GM03348 (cell line): ENCODE data around the gene MICA.
"Not testable (repeated sequence)": the region's sequence is repeated elsewhere in the genome, so short reads cannot be mapped to it uniquely, and the experiment has no call there.

ENCODE experiments used
- DNase-seq: peaks from one replicate; pipeline ENCODE4 v3.0.0; 2012; ENCODE audit warnings: low spot score

MICA gene

DNA sequence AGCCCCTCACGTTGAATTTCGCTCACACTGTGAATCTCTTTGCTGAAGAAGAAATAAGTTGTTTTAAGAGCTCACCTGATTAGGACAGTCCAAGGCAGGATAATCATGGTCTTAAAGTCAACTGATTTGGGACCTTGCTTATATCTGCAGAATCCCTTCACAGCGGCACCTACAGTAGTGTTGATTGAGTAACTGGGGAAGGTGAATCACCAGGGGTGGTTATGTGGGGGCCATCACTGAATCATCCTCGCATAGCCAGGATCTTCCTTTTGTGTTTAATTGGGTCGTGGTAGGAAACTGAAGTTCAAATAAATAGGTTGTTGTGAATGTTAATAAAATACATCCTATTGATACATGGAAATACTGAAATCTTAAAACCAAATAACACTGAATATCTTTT, 20.2 kb upstream of the MICA start:
- DNase-seq = peak; percentile 46

DNA sequence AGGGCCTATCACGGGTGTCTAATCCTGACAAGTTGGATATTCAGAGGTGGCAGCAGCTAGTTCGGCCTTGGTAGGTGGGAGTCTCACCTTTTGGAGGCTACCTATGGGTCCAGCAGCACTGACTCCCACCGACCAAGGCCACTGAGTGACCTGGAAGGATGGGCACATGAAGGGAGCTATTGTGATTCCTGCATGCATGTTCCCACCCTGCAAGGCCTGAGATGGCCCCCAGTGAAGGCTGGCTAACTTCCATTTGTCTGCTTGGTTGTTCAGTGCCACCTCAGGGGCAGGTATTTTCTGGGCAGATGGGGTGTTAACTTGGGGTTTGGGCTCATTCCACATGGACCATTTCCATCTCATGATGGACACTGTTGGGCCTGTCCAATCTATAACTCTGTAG, 18.4 kb upstream of the MICA start:
- DNase-seq = no peak

DNA sequence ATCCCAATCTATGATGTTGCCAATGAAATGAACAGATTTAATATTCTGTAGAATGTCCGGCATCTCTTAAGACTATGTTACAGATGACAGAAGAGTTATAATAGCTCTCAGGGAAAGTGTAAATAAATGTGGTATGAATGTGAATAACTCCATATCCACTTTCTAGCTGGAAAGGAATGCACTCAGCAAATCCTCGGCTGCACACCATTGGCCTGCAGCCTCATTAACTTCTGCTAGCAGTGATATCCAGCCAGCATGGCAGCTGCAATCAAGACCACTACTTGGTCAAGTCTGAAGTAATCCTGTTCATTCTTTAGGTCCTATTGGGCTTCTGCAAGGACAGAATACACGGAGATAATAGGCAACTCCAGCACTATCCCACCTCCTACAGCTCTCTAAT, 17.3 kb upstream of the MICA start:
- no peak for DNase-seq

DNA sequence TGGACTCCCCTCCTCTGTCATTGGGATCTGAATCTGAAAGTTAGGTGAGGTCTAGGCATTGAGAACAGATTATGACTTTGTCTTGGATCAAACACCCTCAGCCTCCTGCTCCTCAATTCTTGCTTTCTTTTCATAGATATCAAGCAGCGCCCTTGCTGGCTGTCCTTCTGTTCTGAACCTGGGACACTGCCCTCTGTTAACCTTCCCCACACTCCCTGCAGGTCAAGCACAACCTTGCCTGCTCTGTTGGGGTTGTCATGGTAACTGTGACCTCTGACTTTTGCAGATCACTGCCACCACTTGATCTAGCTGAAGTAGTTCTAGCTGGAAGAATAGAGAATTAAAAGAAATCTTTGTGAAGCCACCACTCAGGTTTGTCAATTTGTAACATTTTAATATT, 16.4 kb upstream of the MICA start:
- no peak for DNase-seq

DNA sequence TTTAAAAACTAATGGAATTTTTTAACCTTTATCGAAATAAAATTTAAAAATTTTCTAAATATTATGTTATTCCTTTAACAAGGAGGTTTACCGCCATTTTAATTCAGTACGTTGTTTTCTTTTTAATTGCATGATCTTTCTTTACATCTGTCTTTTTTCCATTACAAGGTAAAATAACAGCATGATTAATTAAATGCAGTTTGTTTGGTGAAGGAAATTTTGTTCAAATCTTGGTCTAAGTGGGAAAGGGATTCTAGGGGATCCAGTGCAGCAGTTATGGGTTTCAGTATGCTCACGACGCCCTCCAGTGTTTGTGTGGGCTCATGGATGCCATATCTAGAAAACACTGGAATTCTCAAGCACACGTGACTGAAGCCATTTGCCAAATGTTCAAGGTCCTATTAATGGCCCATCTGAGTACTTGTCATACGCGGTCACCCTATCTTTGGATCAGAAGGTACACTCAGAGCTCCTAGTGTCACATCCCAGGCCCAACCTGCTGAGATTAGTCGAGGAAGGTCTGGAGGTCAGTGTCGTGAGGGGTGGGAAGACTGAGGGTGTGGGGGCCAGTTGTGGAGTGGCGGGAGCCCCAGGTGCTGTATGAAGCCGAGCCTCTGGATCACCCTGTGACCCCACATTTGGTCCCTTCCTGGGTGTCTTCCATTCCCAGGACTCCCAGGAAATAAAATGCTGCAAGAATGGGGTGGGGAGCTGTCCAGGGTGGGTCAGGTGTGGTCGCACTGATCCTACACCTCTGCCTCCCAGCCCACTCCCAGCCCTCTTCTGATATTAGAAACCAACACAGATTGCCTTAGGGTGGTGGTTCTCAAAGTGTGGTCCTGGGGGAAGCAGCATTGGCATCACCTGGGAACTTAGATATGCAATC, 14.2 kb upstream of the MICA start:
- not testable (repeated sequence) for DNase-seq

DNA sequence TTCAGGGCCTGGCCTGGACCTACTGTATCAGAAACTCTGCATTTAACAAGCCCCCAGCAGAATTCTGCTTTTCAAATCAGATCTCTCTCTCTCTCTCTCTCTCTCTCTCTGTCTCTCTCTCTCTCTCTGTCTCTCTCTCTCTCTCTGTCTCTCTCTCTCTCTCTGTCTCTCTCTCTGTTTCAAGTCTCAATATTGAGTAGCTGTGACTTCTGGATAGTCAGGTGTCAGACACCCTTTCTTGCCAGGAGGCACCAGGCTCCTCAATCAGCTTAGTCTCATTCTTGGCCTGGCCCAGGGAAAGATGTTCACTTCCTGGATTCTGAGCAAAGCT, 13.6 kb upstream of the MICA start:
- not testable (repeated sequence) for DNase-seq

DNA sequence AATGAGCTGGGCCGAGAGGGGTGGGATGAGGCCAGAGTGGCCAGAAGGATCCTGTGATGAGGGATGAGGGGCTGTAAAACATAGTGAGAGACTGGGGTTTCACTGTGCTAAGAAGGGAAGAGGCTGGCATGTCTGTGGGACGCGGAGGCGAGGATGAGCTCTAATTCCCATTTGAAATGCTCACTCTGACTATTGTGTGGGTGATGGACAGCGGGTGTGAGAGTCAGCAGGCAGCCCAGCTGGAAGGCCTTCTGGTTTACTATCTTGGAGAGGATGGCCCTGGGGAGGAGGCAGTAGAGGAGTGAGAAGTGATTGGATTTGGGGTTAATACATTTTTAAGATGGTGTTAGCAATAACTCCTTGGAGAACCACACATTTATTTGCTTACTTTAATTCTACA, 9.5 kb upstream of the MICA start:
- no peak for DNase-seq

DNA sequence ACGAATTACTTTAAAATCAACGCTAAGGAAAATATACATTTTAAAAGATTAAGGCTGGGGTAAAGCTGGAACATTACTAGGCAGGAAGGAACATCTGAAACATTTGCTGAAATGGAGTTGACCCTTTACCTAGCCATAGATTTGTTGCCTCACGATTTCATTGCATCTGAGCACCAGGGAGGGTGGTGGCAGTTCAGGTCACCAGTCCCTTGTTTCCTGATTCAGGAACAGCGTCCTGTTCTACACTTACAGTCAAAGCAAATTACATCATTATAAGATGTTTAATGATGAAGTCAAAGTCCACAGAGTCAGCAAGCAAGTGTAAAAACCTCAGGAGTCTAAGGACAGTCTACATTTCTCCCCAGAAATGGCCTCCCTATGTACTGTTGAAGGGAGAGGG, 9.0 kb upstream of the MICA start:
- no peak for DNase-seq

DNA sequence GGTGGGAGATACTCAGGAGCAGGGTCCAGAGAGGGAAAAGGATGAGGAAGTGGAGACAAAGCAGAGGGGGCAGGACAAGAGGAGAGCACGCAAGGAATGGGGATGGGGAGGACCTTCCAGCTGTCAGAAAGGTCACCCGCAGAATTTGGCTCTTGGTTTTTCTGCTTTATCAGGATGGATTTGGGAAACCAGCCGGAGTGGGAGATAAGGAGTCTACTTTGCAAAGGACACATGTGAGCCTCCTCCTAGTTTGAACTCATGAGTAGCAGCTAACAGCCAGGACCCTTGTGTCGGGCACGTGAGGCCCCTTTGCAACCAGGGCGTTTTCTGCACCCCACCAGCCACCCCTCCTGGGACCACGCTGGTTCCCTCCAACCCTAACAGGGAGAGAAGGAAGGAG, 7.6 kb upstream of the MICA start:
- DNase-seq = no peak

DNA sequence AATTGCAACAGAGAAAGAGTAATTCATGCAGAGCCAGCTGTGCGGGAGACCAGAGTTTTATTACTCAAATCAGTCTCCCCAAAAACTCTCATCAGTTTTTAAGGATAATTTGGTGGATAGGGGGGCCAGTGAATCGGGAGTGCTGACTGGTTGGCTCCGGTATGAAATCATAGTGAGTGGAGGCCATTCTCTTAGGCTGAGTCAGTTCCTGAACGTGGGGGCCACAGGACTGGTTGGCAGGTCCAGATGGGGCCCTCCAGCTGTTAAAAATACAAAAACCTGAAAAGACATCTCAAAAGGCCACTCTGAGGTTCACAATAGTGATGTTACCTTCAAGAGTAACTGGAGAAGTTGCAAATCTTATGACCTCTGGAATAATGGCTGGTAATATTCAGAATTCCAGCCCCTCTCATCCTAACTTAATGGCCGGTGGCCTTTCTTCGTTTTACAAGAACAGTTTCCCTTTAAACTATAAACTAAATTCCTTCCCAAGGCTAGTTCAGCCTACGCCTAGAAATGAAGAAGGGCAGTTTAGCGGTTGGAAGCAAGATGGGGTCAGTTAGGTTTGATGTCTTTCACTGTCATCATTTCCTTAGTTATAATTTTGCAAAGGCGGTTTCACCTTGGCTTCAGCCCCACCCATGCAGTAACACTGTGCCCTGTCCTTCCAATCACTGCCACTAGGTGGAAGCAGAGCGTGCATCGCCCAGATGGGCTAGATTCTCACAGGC, 6.8 kb upstream of the MICA start:
- peak; percentile 70 for DNase-seq

DNA sequence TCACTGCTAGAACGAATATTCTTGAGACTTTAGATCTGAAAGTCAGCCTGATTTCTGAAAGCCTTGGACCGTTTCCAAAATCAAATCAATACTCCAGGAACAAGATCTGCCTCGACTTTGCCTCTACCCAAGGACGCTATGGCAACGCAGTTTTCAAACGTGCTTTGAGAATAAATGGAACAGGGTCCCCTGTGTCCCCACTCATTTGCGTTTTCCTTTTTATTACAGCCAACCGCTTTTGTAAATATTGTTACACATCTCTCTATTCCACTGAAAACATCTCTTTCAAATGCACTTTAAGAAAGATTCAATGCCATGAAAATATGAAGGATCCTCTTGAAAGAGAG, 6.3 kb upstream of the MICA start:
- not testable (repeated sequence) for DNase-seq

DNA sequence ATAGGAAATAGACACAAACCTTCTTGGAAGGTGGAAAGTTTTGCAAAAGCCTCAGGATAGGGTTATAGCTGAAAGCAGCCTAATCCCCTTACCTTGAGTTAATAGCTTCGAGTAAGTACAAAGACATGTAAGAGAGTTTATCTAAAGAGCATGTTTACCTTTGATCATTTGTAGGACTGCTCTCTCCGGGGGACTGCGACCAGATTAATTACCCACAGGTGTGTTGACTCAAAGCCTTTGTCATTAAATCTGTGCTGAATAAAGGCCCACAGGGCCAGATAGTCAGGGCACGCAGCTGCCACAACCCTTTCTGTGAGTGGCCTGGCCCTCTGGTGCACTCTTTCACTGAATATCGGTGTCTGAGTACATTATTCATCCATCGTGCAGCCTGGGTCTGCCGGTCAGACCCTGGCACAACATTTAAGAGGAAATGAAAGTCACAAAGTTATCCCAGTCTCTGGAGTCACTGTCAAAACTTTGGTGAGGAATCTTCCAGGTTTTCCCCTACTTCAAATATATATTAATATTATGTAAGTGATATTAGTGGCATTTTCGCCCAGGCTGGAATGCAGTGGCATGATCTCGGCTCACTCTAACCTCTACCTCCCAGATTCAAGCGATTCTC, 5.4 kb upstream of the MICA start:
- no peak for DNase-seq

DNA sequence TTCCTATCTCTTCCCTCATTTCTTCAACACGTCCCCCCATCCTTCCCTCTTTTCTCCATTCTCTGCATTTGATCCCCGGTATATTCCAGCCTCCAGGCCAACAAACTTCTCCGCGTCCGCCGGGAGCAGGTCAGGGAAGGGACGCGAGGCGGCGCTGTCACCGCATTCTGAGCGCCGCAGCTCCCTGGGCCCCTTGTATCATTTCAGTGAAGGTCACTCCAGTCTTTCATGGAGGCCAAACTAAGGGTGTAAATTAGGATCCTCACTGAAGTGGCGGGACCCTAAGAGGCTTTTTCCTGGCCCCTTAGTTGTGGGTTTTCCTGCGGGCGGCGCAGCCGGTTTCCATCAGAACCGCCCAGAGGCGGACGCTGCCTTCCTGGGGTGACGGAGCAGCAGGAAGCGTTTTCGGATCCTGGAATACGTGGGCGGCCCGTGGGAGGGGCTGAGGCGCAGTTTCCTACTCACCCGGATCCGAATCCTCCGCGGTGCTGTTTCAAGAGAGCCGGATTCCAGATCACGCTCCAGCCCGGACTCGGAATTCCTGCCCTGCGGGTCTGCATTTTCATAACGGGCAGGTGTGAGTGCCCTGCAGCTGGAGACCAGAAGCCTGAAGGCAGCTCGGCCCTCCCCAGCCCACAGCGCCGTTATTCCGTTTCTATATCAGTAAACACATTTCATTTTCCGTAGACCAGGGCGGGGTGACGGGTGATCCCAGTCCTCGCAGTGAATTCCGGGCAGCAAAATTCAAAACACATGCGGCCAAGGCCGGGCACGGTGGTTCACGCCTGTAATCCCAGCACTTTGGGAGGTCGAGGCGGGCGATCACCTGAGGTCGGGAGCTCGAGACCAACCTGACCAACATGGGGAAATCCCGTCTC, 3.6 kb upstream of the MICA start:
- DNase-seq = peak; percentile 84

DNA sequence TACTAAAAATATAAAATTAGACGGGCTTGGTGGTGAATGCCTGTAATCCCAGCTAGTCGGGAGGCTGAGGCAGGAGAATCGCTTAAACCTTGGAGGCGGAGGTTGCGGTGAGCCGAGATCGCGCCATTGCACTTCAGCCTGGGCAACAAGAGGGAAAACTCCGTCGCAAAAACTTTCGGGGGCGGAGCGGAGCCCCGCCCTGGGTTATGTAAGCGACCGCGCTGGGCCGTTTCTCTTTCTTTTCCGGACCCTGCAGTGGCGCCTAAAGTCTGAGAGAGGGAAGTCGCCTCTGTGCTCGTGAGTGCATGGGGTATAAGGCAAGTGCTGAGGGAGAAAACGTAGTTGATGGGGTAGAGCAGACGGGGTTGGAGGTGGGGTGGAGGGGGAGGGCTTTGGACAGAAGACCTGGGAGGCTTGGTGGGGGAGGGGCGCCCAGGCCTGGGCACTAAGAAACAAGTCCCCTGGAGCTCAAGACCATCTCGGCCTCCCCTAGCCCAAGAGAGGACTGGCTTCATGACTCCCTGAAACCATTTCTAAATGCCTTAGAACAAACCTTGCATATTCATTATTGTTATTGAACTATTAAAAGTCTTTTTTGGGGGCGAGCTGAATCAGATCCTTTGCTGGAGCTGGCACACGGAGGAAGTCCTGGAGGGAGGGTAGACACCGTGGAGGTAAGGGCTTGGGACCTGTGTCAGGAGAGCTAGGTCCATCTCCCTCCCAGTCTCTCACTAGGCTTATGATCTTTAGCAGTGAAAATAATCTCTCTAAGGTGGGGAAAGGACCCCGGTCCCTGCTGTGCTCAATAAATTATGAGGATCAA, 2.7 kb upstream of the MICA start:
- peak; percentile 63 for DNase-seq

DNA sequence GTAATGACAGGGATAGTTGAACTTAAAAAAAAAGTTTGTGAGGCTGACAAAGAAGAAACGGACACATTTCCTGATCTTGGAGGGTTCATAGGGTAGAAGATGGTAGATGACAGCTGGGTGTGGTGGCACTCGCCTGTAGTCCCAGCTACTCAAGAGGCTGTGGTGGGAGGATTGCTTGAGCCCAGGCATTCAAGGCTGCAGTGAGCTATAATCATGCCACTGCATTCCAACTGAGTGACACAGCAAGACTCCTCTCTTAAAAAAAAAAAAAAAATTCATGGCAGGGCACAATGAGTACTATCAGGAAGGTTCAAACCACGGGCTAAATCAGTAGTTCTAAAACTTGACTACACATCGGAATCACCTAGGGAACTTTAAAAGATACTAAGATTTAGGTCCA, 2.0 kb upstream of the MICA start:
- DNase-seq = no peak

DNA sequence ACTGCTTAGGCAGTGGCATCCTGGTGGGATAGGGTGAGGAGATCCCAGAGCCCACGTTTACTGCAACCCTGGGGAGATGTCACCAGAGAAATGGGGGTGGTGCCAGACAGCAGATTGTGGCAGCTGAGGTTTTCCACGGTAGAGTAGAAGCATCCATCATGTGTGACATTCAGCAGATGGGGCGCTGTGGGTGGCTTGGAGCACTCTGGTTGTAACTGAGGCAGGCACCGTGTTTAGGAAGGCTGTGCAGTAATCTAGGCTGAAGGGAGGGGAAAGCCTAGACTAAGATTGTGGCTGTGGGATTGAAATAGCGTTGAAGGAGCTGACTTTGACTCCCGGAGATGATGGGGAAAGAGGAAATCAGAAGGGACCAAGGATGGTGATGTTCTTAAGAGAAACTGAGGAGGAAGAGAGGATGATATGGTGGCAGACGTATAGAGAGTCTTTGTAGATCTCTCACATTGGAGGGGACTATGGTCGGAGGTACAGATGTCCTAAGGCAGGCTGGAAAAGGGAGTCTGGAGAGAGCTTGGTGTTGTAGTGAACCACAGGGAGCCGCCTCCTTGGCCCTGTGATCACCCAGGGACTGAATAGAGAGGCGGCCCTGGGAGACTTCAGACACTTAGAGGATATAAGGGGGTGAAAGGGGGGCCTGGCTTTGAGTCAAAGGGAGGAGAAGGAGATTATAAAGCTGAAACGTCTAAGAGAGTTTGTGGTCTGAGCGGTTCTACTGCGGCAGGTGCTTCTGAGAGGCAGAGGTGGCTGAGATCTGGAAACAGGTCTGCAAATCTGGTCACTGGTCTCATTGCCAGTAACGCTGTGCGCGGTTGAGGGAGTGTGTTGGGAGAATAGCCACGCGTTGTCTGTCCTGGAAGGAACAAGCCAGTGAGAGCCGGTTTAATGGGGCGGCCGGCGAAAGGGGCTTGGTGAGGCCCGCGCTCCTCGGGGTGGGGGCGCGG, 792 bp upstream of the MICA start:
- peak; percentile 13 for DNase-seq

DNA sequence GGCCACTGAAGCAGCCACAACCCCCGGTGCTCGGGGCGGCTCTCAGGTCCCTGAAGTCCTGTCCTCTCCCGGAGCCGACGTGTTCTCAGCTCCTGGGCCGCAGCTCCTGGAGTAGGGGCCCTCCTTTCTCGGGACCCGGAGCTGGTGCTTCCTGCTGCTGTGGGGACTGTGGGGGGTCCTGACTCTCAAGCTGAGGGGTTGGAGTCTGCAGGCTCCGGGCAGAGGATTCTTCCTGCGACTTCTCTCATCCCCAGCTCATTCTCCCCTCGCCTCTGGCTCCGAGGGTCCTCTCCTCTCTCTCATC, 618 bp downstream of the MICA start:
- DNase-seq = not testable (repeated sequence)

DNA sequence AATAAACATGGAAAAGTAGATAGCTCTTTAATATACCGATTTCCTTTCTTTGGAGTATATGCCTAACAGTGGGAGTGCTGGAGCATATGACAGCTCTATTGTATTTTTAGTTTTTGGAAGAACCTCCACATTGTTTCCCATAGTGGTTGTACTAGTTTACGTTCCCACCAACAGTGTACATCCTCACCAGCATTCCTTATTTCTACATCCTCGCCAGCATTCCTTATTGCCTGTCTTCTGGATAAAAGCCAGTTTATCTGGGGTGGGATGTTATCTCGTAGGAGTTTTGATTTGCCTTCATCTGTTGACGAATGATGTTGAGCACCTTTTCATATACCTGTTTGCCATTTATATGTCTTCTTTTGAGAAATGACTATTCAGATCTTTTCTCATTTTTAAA, 2.6 kb downstream of the MICA start:
- DNase-seq = no peak

DNA sequence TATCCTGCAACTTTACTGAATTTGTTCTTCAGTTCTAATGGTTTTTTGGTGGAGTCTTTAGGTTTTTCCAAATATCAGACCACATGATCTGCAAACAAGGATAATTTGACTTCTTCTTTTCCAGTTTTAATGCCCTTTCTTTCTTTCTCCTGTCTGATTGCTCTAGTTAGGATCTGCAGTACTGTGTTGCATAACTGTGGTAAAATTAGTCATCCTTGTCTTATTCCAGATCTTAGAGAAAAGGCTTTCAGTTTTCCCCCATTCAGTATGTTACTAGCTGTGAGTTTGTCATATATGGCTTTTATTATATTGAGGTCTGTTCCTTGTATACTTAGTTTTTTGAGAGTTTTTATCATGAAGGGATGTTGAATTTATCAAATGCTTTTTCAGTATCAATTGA, 4.3 kb downstream of the MICA start:
- DNase-seq = peak; percentile 37

DNA sequence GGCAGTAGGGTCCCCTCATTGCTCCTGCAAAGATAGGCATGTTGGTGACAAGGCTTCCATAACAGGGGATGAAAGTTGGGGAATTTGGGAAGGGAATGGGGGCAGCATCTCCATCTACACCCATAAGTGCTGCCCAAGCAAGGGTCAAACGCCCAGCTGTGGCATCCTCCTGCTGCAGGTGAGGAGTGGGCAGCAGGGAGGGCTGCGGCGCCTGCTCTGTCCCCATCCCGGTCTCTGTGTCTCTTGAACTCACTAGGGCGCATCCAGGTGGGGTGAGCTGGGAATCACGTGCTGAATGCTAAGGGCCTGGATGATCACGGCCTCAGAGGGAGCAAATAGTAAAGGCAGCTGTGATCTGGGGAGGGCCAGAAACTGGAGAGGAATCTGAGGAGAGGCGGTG, 9.1 kb downstream of the MICA start:
- no peak for DNase-seq
